ENCODE data around the gene PCDHA6.
"Not testable (repeated sequence)": the region's sequence is repeated elsewhere in the genome, so short reads cannot be mapped to it uniquely, and the experiment has no call there.

PCDHA6 gene

GRCh38 chr5:140868721-140869554, 41.2 kb downstream of the PCDHA6 start, which contains the start of gene PCDHA11:
Gene PCDHA11 (plus strand): TSS chr5:140868957. CDS start chr5:140869104, 147 bp downstream.
- DNase-seq, result no peak

- DNase-seq, result no peak
Observed at GRCh38 chr5:140869555-140869886, 41.8 kb downstream of the PCDHA6 start.

- no peak for DNase-seq
Observed at GRCh38 chr5:140870221-140871201, 42.8 kb downstream of the PCDHA6 start.

GRCh38 chr5:140875085-140876065, 47.6 kb downstream of the PCDHA6 start, which contains the start of gene PCDHA12:
Gene PCDHA12 (plus strand): TSS chr5:140875308. CDS start chr5:140875473, 165 bp downstream.
- DNase-seq, result no peak

- DNase-seq, result not testable (repeated sequence)
Observed at GRCh38 chr5:140876541-140877261, 48.9 kb downstream of the PCDHA6 start.

GRCh38 chr5:140877262-140877581, 49.5 kb downstream of the PCDHA6 start:
- no peak for DNase-seq
